GM03348 (cell line): ENCODE measurements around the gene FAM3C.
A peak's percentile ranks its signal among the peaks of the same experiment; 100 is the strongest.

ENCODE experiments used
- DNase-seq: peaks from one replicate; pipeline ENCODE4 v3.0.0; 2012; ENCODE audit warnings: low spot score

The FAM3C gene

GRCh38 chr7:121376979-121377378 is 19.1 kb downstream of the FAM3C start:
- DNase-seq: no peak

- no peak for DNase-seq
Measured at GRCh38 chr7:121373177-121373576, 22.9 kb downstream of the FAM3C start.

GRCh38 chr7:121372376-121373010 is 23.6 kb downstream of the FAM3C start:
- DNase-seq: peak; percentile 40

- no peak for DNase-seq
Measured at GRCh38 chr7:121371883-121372282, 24.2 kb downstream of the FAM3C start.

- DNase-seq: no peak
Measured at GRCh38 chr7:121371367-121371766, 24.7 kb downstream of the FAM3C start.

- DNase-seq: peak; percentile 4
Measured at GRCh38 chr7:121369462-121369861, 26.6 kb downstream of the FAM3C start.

GRCh38 chr7:121366852-121367431 is 29.2 kb downstream of the FAM3C start:
- peak; percentile 47 for DNase-seq

- no peak for DNase-seq
Measured at GRCh38 chr7:121360564-121360963, 35.5 kb downstream of the FAM3C start.

- DNase-seq: no peak
Measured at GRCh38 chr7:121355574-121355973, 40.5 kb downstream of the FAM3C start.

- no peak for DNase-seq
Measured at GRCh38 chr7:121352323-121352722, 43.8 kb downstream of the FAM3C start.

GRCh38 chr7:121351682-121352081 is 44.4 kb downstream of the FAM3C start:
- DNase-seq: no peak

GRCh38 chr7:121344497-121344896 is 51.6 kb downstream of the FAM3C start:
- DNase-seq: no peak

GRCh38 chr7:121344093-121344492 is 52.0 kb downstream of the FAM3C start:
- DNase-seq: no peak

GRCh38 chr7:121343302-121343701 is 52.8 kb downstream of the FAM3C start:
- DNase-seq: no peak

GRCh38 chr7:121342631-121343030 is 53.5 kb downstream of the FAM3C start:
- no peak for DNase-seq

GRCh38 chr7:121341933-121342332 is 54.2 kb downstream of the FAM3C start:
- no peak for DNase-seq

- DNase-seq: no peak
Measured at GRCh38 chr7:121339082-121339481, 57.0 kb downstream of the FAM3C start.

- peak; percentile 27 for DNase-seq
Measured at GRCh38 chr7:121337398-121337797, 58.7 kb downstream of the FAM3C start.

GRCh38 chr7:121336579-121336978 is 59.5 kb downstream of the FAM3C start:
- DNase-seq: no peak

- peak; percentile 54 for DNase-seq
Measured at GRCh38 chr7:121334875-121335648, 61.0 kb downstream of the FAM3C start.

- no peak for DNase-seq
Measured at GRCh38 chr7:121334376-121334775, 61.7 kb downstream of the FAM3C start.

GRCh38 chr7:121331574-121331973 is 64.5 kb downstream of the FAM3C start:
- DNase-seq: no peak

- DNase-seq: no peak
Measured at GRCh38 chr7:121331048-121331447, 65.1 kb downstream of the FAM3C start.
